ENCODE data around the gene STAU1. TPM values are rescaled to one million over a fixed set of nuclear protein-coding genes. Genes with fewer than 3 reads are reported as not detected.

STAU1 gene
- total and polyA plus RNA-seq, 10 of the 15 experiments (the other 5 are each of a cell fraction or from before 2014, with no cell fraction given) = 13.9 to 66.2 (median 45.6) TPM

- no peak overlapping the region for H3K9ac ChIP-seq (ENCODE audit: control insufficient read depth, insufficient read depth, low read length)
Measured at GRCh38 chr20:49119988-49120387, 68.1 kb downstream of the STAU1 start.

GRCh38 chr20:49118307-49118706 is 69.8 kb downstream of the STAU1 start:
- FAIRE-seq (no peak), ATAC-seq (no peak), DNase-seq (ENCODE audit: low read depth, low spot score) (no peak)
- RAD21 ChIA-PET (ENCODE audit: unreplicated experiment) = no interaction called here
- no peaks in the 10 kb centered on the region for H3K4me1 ChIP-seq (ENCODE audit: control insufficient read depth, insufficient read depth, low read length)
- no peaks in the 10 kb centered on the region for H3K27me3 ChIP-seq (replicated peaks in 1 of 2; ENCODE audit: control insufficient read depth in 2 of 2, insufficient read depth in 2 of 2, low read length in 1 of 2)
- no peak overlapping the region for H3K4me2 ChIP-seq (ENCODE audit: control insufficient read depth, insufficient read depth)
- WGBS (ENCODE audit: insufficient coverage, insufficient replicate concordance, low lambda C conversion rate, missing lambda C conversion rate) = 100% methylated on average over 3 of the region's 3 CpGs
- H3K79me2 ChIP-seq (ENCODE audit: control insufficient read depth, insufficient read depth, low read length) = no peaks in the 10 kb centered on the region
- H3K9me3 ChIP-seq (replicated peaks; ENCODE audit: control insufficient read depth, insufficient read depth, low read length) = no peaks in the 10 kb centered on the region
- no peak overlapping the region for H3K27ac ChIP-seq (ENCODE audit: control insufficient read depth, insufficient read depth)
- intact Hi-C loops (cut with micrococcal nuclease; ENCODE audit: unreplicated experiment) = no loop called here
- SMC1A ChIA-PET (ENCODE audit: uncharacterized antibody, unreplicated experiment) = no interaction called here
- no TSS peak for BruUV-seq (replicated peaks)
- H3K4me3 ChIP-seq = no peak overlapping the region
- H3K9ac ChIP-seq (ENCODE audit: control insufficient read depth, insufficient read depth, low read length) = no peak overlapping the region
- in situ Hi-C loops (cut with MboI) = no loop called here
- POLR2A ChIA-PET = no interaction called here
- CTCF ChIA-PET = interaction anchor here (1.1 to 2.0 kb wide), 2 partner anchors 10 to 14 kb away, joined by 3 to 5 read pairs; no protein-coding TSS in a partner anchor
- peaks cover 31 to 43% of the 10 kb centered on the region in 2 experiments for H3K36me3 ChIP-seq (ENCODE audit: control insufficient read depth in 2 of 2, insufficient read depth in 2 of 2, low read length in 1 of 2)
- TF ChIP-seq IRF5 (IDR thresholded peaks at IDR 0.05; ENCODE audit: borderline replicate concordance) (no peak), ATF7 (IDR thresholded peaks at IDR 0.05; ENCODE audit: low read depth) (no peak), CREM (IDR thresholded peaks at IDR 0.05; ENCODE audit: low read depth) (no peak), NFYB (IDR thresholded peaks at IDR 0.05; ENCODE audit: insufficient read depth, low read depth, low read length) (no peak), BACH1 (IDR thresholded peaks at IDR 0.05; ENCODE audit: borderline replicate concordance) (no peak), SREBF2 (IDR thresholded peaks at IDR 0.05; ENCODE audit: low read length) (no peak), HDAC2 (IDR thresholded peaks at IDR 0.05) (no peak), KAT2A (conservative IDR thresholded peaks at IDR 0.05; ENCODE audit: control insufficient read depth, low read depth, low read length) (no peak), RCOR1 (conservative IDR thresholded peaks at IDR 0.05; ENCODE audit: low read depth, low read length) (no peak), WRNIP1 (IDR thresholded peaks at IDR 0.05; ENCODE audit: borderline replicate concordance, low read depth, low read length) (no peak), ASH2L (IDR thresholded peaks at IDR 0.05; ENCODE audit: borderline replicate concordance, low read depth) (no peak), CBFB (IDR thresholded peaks at IDR 0.05; ENCODE audit: low read depth) (no peak)
- H2AFZ ChIP-seq (ENCODE audit: control insufficient read depth, low read depth, low read length) = no peak overlapping the region
- H4K20me1 ChIP-seq (ENCODE audit: control insufficient read depth, insufficient read depth) = no peaks in the 10 kb centered on the region

More at GRCh38 chr20:49119988-49120387, 68.1 kb downstream of the STAU1 start:
- no peak overlapping the region for H3K4me3 ChIP-seq
- CTCF ChIA-PET = interaction anchor here (0.9 to 1.2 kb wide), 2 partner anchors 13 to 97 kb away, joined by 3 to 6 read pairs; no protein-coding TSS in a partner anchor
- TF ChIP-seq RELA (IDR thresholded peaks at IDR 0.05; ENCODE audit: borderline replicate concordance, partially characterized antibody) (no peak), NR2F1 (conservative IDR thresholded peaks at IDR 0.05) (no peak), PML (IDR thresholded peaks at IDR 0.05; ENCODE audit: low read length) (no peak), ZNF622 (IDR thresholded peaks at IDR 0.05) (no peak), ATF3 (IDR thresholded peaks at IDR 0.05; ENCODE audit: borderline replicate concordance, extremely low read depth, low read depth, low read length) (no peak), KDM1A (IDR thresholded peaks at IDR 0.05; ENCODE audit: borderline replicate concordance) (no peak), ESRRA (IDR thresholded peaks at IDR 0.05; ENCODE audit: low read length) (no peak), USF1 (IDR thresholded peaks at IDR 0.05; ENCODE audit: borderline replicate concordance, extremely low read length, insufficient read depth, low read depth, low read length) (no peak)
- FAIRE-seq = no peak
- peaks cover 36 to 49% of the 10 kb centered on the region in 2 experiments for H3K36me3 ChIP-seq (ENCODE audit: control insufficient read depth in 2 of 2, insufficient read depth in 2 of 2, low read length in 1 of 2)
- no peaks in the 10 kb centered on the region for H4K20me1 ChIP-seq (ENCODE audit: control insufficient read depth, insufficient read depth)
- H2AFZ ChIP-seq (ENCODE audit: control insufficient read depth, low read depth, low read length) = no peak overlapping the region
- no peak for ATAC-seq
- SMC1A ChIA-PET (ENCODE audit: uncharacterized antibody, unreplicated experiment) = interaction anchor here (0.8 to 1.1 kb wide), 3 partner anchors 9 to 13 kb away, joined by 3 read pairs; no protein-coding TSS in a partner anchor
- no peaks in the 10 kb centered on the region for H3K27me3 ChIP-seq (replicated peaks in 1 of 2; ENCODE audit: control insufficient read depth in 2 of 2, insufficient read depth in 2 of 2, low read length in 1 of 2)
- no peaks in the 10 kb centered on the region for H3K79me2 ChIP-seq (ENCODE audit: control insufficient read depth, insufficient read depth, low read length)
- no peak overlapping the region for H3K4me2 ChIP-seq (ENCODE audit: control insufficient read depth, insufficient read depth)
- DNase-seq (ENCODE audit: low read depth, low spot score) = no peak
- POLR2A ChIA-PET = no interaction called here
- no peaks in the 10 kb centered on the region for H3K4me1 ChIP-seq (ENCODE audit: control insufficient read depth, insufficient read depth, low read length)
- 93% methylated on average over 7 of the region's 7 CpGs for WGBS (ENCODE audit: insufficient coverage, insufficient replicate concordance, low lambda C conversion rate, missing lambda C conversion rate)
- no TSS peak for BruUV-seq (replicated peaks)
- intact Hi-C loops (cut with micrococcal nuclease; ENCODE audit: unreplicated experiment) (no loop called here), in situ Hi-C loops (cut with MboI) (no loop called here)
- H3K27ac ChIP-seq (ENCODE audit: control insufficient read depth, insufficient read depth) = no peak overlapping the region
- no peaks in the 10 kb centered on the region for H3K9me3 ChIP-seq (replicated peaks; ENCODE audit: control insufficient read depth, insufficient read depth, low read length)
- RAD21 ChIA-PET (ENCODE audit: unreplicated experiment) = no interaction called here
